PC-3 (cell line): ENCODE data around the gene TAX1BP3. TPM values are rescaled to one million over a fixed set of nuclear protein-coding genes. Genes with fewer than 3 reads are reported as not detected.
"Not testable (repeated sequence)": the region's sequence is repeated elsewhere in the genome, so short reads cannot be mapped to it uniquely, and the experiment has no call there.

Source experiments
- ATAC-seq: fragments of 200-7000 bp; cut with Tn5 transposase; 2 replicates; pipeline ENCODE4 v1.9.1; 2020; ENCODE audit warnings: mild to moderate bottlenecking, moderate library complexity
- BruUV-seq: library from RNA; stranded (reverse); fragments of 400-500 nt; replicated peaks from 2 replicates; lab custom pipeline; 2021; lab: Mats Ljungman, UMichigan
- CTCF ChIA-PET: fragments of 300-600 bp; sonication (Branson Sonifier 250); formaldehyde crosslinking; loops from one replicate; lab custom pipeline; 2022; ENCODE audit warnings: antibody characterized with exemption; lab: Charles Lee
- POLR2A ChIA-PET: fragments of 300-600 bp; sonication (Branson Sonifier 250); formaldehyde crosslinking; loops from one replicate; lab custom pipeline; 2022; ENCODE audit warnings: antibody characterized with exemption; ENCODE audit not compliant: unreplicated experiment; lab: Charles Lee
- DNase-seq: peaks from one replicate; pipeline ENCODE4 v3.0.0-alpha.2; 2015
- H2AFZ ChIP-seq: fragments of 300-600 bp; sonication (generic); 2 replicates; pipeline ENCODE4 v1.6.0; 2016; ENCODE audit warnings: antibody characterized with exemption, low read length
- H3F3A ChIP-seq: fragments of 300-600 bp; sonication (generic); one replicate; pipeline ENCODE4 v1.6.0; 2017; ENCODE audit warnings: antibody characterized with exemption, low read length, control low read depth, mild to moderate bottlenecking; ENCODE audit not compliant: unreplicated experiment
- H3K27ac ChIP-seq: fragments of 300-600 bp; sonication (generic); 2 replicates; pipeline ENCODE4 v1.5.1; 2016; ENCODE audit warnings: mild to moderate bottlenecking, low read length
- H3K27me3 ChIP-seq: fragments of 300-600 bp; sonication (generic); 2 replicates; pipeline ENCODE4 v1.6.1; 2016; ENCODE audit warnings: low read length, mixed read lengths
- H3K36me3 ChIP-seq: fragments of 300-600 bp; sonication (generic); 2 replicates; pipeline ENCODE4 v1.6.1; 2016; ENCODE audit warnings: low read depth, mixed run types, low read length, mixed read lengths
- H3K4me1 ChIP-seq: fragments of 300-600 bp; sonication (generic); 2 replicates; pipeline ENCODE4 v1.5.1; 2016; ENCODE audit warnings: low read length; ENCODE audit not compliant: insufficient read depth
- H3K4me2 ChIP-seq: fragments of 300-600 bp; sonication (generic); 2 replicates; pipeline ENCODE4 v1.6.0; 2016; ENCODE audit warnings: low read length
- H3K4me3 ChIP-seq: fragments of 300-600 bp; sonication (generic); 2 replicates; pipeline ENCODE4 v1.5.1; 2016; ENCODE audit warnings: mild to moderate bottlenecking, low read length, mixed read lengths
- H3K79me2 ChIP-seq: fragments of 300-600 bp; sonication (generic); 2 replicates; pipeline ENCODE4 v1.6.1; 2017; ENCODE audit warnings: low read length, mixed read lengths
- H3K9ac ChIP-seq: fragments of 300-600 bp; sonication (generic); 2 replicates; pipeline ENCODE4 v1.6.0; 2016; ENCODE audit warnings: mild to moderate bottlenecking, low read length
- H3K9me2 ChIP-seq: fragments of 300-600 bp; sonication (generic); replicated peaks from 2 replicates; pipeline ENCODE4 v1.6.1; 2016; ENCODE audit warnings: mixed run types, low read length, mixed read lengths
- H3K9me3 ChIP-seq: fragments of 300-600 bp; sonication (generic); 2 replicates; pipeline ENCODE4 v1.6.1; 2016; ENCODE audit warnings: low read length, mixed read lengths
- H4K20me1 ChIP-seq: fragments of 300-600 bp; sonication (generic); 2 replicates; pipeline ENCODE4 v1.6.1; 2016; ENCODE audit warnings: low read length, mixed read lengths
- EZH2 ChIP-seq: fragments of 300-600 bp; sonication (generic); IDR thresholded peaks from one replicate; pipeline ENCODE4 v1.6.1; 2017; ENCODE audit warnings: antibody characterized with exemption, mild to moderate bottlenecking, low read length; ENCODE audit not compliant: unreplicated experiment
- EZH2phosphoT487 ChIP-seq: fragments of 300-600 bp; sonication (generic); IDR thresholded peaks from 2 replicates; pipeline ENCODE4 v1.6.1; 2018; ENCODE audit warnings: mild to moderate bottlenecking, antibody characterized with exemption, low read length, borderline replicate concordance
- intact Hi-C: fragments of 100-400 bp; cut with micrococcal nuclease; formaldehyde crosslinking; loops from 2 replicates; pipeline ENCODE4 v1.9.0; 2023
- total RNA-seq: library from RNA; depleted of rRNA; stranded (reverse); fragments of >200 nt; gene quantifications from 2 replicates; pipeline ENCODE4 v1.2.3, GENCODE V29; 2014
- TF ChIP-seq, protein P1 (sequence below): fragments of 300-600 bp; sonication (generic); conservative IDR thresholded peaks from 2 replicates; pipeline ENCODE4 v1.5.1; 2017; ENCODE audit warnings: antibody characterized with exemption, low read depth, mild to moderate bottlenecking, low read length

The TAX1BP3 gene
- total RNA-seq, 1 experiment from 2014 or later, result 87.7 TPM

DNA sequence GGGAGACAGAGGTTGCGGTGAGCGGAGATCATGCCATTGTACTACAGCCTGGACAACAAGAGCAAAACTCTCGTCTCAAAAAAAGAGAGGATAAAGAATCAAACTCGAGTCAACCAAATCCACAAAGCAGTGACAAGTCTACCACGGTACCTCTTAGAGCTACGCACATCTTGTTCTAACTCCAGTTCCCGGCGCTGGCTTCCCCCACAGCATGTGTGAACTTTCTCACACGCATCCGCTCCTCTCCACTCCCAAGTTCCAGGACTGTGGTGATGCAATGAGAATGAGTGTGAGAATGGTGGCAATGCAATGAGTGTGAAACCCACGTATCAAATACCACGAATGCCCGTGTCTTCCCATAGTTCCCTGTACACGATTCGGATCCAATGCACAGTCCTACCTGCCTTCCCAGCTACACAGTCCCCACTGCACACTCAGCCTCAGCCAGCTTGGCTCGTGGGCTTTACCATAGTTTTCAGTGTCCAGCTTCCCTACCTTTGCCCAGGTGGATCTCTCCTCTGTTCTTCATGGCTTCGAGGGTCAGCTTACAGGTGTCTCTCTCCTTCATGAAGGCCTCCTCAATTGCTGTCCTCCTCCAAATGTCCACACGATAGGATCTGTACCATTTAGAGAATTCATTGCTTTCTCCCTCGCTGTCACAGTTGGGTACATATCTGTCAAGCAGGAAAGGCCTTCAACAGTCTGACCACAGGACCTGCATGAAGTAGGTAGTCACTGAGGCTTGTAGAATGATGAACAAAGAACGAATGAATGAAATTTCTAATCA, 36.7 kb upstream of the TAX1BP3 start:
- Histone ChIP-seq H3K27ac (no peak overlapping the region), H3K27me3 (no peaks in the 10 kb centered on the region), H3K36me3 (no peaks in the 10 kb centered on the region), H3K9ac (no peak overlapping the region), H4K20me1 (no peaks in the 10 kb centered on the region), H3K79me2 (no peaks in the 10 kb centered on the region), H3K4me1 (no peaks in the 10 kb centered on the region), H3K9me3 (no peaks in the 10 kb centered on the region), H3K9me2 (no peaks in the 10 kb centered on the region), H3F3A (no peaks in the 10 kb centered on the region), H3K4me2 (no peak overlapping the region), H2AFZ (no peak overlapping the region), H3K4me3 (no peak overlapping the region)
- CTCF ChIA-PET, result no interaction called here
- no peak for DNase-seq
- POLR2A ChIA-PET, result no interaction called here
- intact Hi-C loops, result no loop called here
- no peak for ATAC-seq
- TF ChIP-seq, protein P1, sequence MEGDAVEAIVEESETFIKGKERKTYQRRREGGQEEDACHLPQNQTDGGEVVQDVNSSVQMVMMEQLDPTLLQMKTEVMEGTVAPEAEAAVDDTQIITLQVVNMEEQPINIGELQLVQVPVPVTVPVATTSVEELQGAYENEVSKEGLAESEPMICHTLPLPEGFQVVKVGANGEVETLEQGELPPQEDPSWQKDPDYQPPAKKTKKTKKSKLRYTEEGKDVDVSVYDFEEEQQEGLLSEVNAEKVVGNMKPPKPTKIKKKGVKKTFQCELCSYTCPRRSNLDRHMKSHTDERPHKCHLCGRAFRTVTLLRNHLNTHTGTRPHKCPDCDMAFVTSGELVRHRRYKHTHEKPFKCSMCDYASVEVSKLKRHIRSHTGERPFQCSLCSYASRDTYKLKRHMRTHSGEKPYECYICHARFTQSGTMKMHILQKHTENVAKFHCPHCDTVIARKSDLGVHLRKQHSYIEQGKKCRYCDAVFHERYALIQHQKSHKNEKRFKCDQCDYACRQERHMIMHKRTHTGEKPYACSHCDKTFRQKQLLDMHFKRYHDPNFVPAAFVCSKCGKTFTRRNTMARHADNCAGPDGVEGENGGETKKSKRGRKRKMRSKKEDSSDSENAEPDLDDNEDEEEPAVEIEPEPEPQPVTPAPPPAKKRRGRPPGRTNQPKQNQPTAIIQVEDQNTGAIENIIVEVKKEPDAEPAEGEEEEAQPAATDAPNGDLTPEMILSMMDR, result no peak
- TF ChIP-seq EZH2phosphoT487, result no peak
- TF ChIP-seq EZH2, result no peak
- no TSS peak for BruUV-seq

- POLR2A ChIA-PET, H3K36me3 ChIP-seq, H3K27ac ChIP-seq, ATAC-seq, BruUV-seq, DNase-seq, H3K4me2 ChIP-seq, H3K9me2 ChIP-seq, H3K4me3 ChIP-seq, H3K27me3 ChIP-seq, H2AFZ ChIP-seq, H3F3A ChIP-seq, H3K79me2 ChIP-seq, H3K9ac ChIP-seq, CTCF ChIA-PET, H4K20me1 ChIP-seq, intact Hi-C loops, H3K9me3 ChIP-seq, H3K4me1 ChIP-seq: not testable (repeated sequence)
Observed at GRCh38 chr17:3702041-3702539, 33.7 kb upstream of the TAX1BP3 start.

DNA sequence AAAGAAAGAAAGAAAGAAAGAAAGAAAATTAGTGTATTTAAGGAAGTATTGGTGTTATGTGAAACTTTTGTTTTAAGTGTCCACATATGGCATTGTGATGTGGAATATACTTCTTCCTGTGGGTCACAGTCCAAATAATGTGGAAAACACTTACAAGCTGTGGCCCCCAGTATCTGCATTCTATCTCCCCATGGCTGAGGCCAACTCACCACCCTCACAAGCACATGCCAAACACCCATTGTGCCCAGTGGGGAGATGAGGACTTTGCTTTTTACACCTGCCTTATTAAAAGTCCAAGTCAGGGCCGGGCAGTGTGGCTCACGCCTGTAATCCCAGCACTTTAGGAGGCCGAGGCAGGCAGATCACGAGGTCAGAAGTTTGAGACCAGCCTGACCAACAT, 31.6 kb upstream of the TAX1BP3 start:
- ATAC-seq (no peak), DNase-seq (no peak)
- H3K9me2 ChIP-seq, result no peaks in the 10 kb centered on the region
- intact Hi-C loops, result no loop called here
- ChIA-PET POLR2A (no interaction called here), CTCF (no interaction called here)
- no peaks in the 10 kb centered on the region for H3K27me3 ChIP-seq
- no peaks in the 10 kb centered on the region for H4K20me1 ChIP-seq
- H2AFZ ChIP-seq, result no peak overlapping the region
- no peak for TF ChIP-seq EZH2phosphoT487
- TF ChIP-seq, protein P1, result no peak
- no peak for TF ChIP-seq EZH2
- 0 out of 2 replicates have a peak, but pooled peaks cover 4% of the 10 kb centered on the region for H3K4me1 ChIP-seq
- H3F3A ChIP-seq, result no peaks in the 10 kb centered on the region
- no peak overlapping the region for H3K9ac ChIP-seq
- no TSS peak for BruUV-seq
- no peaks in the 10 kb centered on the region for H3K36me3 ChIP-seq
- no peak overlapping the region for H3K4me2 ChIP-seq
- H3K9me3 ChIP-seq, result no peaks in the 10 kb centered on the region
- no peaks in the 10 kb centered on the region for H3K79me2 ChIP-seq
- no peak overlapping the region for H3K27ac ChIP-seq
- H3K4me3 ChIP-seq, result no peak overlapping the region
